ENCODE data around the gene ASIC4. TPM values are rescaled to one million over a fixed set of nuclear protein-coding genes. Genes with fewer than 3 reads are reported as not detected.
A peak's percentile ranks its signal among the peaks of the same experiment; 100 is the strongest.

Gene ASIC4
- total RNA-seq, 1 experiment from 2014 or later, result 0.45 TPM

DNA sequence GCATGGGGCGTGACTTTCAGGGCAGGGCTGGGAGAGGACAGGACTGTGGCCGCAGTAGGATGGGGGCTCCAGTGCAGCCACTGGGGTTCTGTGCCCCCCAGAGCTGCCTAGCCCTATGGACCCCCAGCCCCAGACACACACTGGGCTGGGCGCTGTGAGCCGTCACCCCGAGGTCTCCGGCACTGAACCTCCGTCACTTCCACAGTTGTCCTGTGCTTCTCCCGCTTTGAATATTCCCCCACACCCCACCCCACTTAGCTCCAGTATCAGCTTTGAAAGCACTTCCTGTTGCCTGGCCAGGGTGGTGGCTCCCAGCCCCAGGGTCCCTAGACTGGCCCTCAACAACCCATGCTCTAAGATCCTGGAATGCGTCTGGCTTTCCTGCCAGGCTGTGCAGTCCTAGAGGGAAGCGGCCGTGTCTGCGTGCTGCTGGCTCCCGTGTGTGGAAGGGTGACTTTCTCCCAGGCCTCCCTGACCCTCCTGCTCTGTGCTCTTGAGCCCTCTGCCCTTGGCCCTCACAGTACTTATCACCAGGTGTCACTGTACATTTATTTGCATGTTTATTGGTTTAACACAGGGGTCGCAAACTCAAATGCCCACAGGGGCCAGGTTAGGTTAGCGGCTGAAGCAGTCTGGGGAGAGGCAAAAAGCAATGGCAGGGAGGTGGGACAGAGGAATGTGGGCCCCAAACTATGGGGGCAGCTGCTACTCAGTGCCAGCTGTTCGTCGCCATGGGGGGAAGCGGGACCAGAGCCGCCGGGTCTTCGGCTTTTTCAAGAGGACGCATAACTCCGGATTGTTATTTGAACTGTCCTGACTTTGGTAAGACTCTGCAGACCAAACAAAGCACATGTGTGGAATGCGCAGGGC lies 47.1 kb downstream of the ASIC4 start:
- Histone ChIP-seq H3K4me3 (ENCODE audit: low read depth, low read length, poor library complexity, severe bottlenecking) (no peak overlapping the region), H3K9me3 (ENCODE audit: low read depth, low read length, poor library complexity, severe bottlenecking) (no peaks in the 10 kb centered on the region), H3K4me1 (ENCODE audit: insufficient read depth, low read length, poor library complexity, severe bottlenecking) (no peaks in the 10 kb centered on the region), H3K27ac (ENCODE audit: low read depth, low read length, poor library complexity, severe bottlenecking) (no peak overlapping the region), H3K36me3 (ENCODE audit: insufficient read depth, low read length, poor library complexity, severe bottlenecking) (no peaks in the 10 kb centered on the region), H3K27me3 (replicated peaks; ENCODE audit: insufficient read depth, low read depth, low read length, poor library complexity) (no peaks in the 10 kb centered on the region)
- no TSS peak for BruUV-seq (replicated peaks)
- TF ChIP-seq EZH2 (IDR thresholded peaks at IDR 0.05; ENCODE audit: borderline replicate concordance, low read depth, low read length, poor library complexity, severe bottlenecking), result no peak
- TF ChIP-seq, protein P1, sequence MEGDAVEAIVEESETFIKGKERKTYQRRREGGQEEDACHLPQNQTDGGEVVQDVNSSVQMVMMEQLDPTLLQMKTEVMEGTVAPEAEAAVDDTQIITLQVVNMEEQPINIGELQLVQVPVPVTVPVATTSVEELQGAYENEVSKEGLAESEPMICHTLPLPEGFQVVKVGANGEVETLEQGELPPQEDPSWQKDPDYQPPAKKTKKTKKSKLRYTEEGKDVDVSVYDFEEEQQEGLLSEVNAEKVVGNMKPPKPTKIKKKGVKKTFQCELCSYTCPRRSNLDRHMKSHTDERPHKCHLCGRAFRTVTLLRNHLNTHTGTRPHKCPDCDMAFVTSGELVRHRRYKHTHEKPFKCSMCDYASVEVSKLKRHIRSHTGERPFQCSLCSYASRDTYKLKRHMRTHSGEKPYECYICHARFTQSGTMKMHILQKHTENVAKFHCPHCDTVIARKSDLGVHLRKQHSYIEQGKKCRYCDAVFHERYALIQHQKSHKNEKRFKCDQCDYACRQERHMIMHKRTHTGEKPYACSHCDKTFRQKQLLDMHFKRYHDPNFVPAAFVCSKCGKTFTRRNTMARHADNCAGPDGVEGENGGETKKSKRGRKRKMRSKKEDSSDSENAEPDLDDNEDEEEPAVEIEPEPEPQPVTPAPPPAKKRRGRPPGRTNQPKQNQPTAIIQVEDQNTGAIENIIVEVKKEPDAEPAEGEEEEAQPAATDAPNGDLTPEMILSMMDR (conservative IDR thresholded peaks at IDR 0.05; ENCODE audit: low read depth, low read length), result no peak
- CTCF ChIA-PET, result interaction anchor here (0.5 to 1.2 kb wide), 2 partner anchors 10 to 63 kb away, joined by 3 to 6 read pairs; partner anchors contain the start of gene GMPPA
- POLR2A ChIA-PET (ENCODE audit: low non-redundant PET), result no interaction called here
- no peak for DNase-seq (ENCODE audit: low spot score)
- intact Hi-C loops (cut with micrococcal nuclease; ENCODE audit: unreplicated experiment), result no loop called here

DNA sequence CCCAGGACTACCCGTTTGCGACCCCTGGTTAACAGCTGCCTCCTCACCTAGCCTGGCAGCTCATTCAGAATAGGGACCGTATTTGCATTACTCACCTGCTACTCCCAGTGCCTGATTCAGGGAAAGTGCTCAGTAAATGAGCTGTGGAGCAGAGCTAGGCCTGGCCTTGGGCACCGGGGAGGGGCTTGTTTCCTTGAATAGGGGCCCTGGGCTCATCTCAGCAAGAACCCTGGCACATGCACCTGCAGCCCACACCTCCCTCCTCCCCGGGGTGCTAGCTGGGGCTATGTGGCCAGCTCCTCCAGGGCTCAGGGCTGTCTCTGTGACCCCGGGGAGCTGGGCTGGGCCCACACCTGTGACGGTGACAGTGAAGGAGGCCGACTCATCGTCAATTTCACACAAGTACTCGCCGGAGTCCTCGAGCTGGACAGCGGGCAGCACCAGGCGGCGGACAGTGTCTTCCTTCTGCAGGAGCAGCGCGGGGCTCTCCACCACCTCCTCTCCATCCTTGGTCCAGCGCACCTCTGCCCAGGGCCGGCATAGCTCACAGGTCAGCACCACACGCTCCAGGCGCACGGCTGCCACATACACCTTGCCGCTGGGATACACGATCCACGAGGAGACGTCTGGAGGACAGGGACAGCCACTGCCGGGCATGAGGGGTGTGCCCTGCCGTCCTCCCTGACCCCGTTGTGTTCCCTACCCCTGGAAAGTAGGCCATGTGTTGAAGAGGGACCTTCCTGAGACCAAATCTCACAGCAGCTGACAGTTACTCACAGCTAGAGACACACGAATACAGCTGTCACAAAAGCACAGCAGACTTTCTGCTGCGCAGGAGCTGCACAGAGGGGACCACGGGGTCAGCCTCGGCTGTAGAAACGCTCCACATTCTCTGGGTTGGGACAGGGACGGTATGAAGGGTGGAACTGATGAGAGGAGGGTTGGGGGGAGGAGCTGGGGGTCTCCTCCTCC lies 48.1 kb downstream of the ASIC4 start:
- Histone ChIP-seq H3K27me3 (replicated peaks; ENCODE audit: insufficient read depth, low read depth, low read length, poor library complexity) (no peaks in the 10 kb centered on the region), H3K36me3 (ENCODE audit: insufficient read depth, low read length, poor library complexity, severe bottlenecking) (no peaks in the 10 kb centered on the region), H3K4me1 (ENCODE audit: insufficient read depth, low read length, poor library complexity, severe bottlenecking) (no peaks in the 10 kb centered on the region), H3K9me3 (ENCODE audit: low read depth, low read length, poor library complexity, severe bottlenecking) (no peaks in the 10 kb centered on the region), H3K4me3 (ENCODE audit: low read depth, low read length, poor library complexity, severe bottlenecking) (no peak overlapping the region), H3K27ac (ENCODE audit: low read depth, low read length, poor library complexity, severe bottlenecking) (no peak overlapping the region)
- no peak for DNase-seq (ENCODE audit: low spot score)
- TSS peak; percentile 30 for BruUV-seq (replicated peaks)
- ChIA-PET CTCF (interaction anchor here (0.6 kb wide), 2 partner anchors 9 to 1391 kb away, joined by 5 read pairs; partner anchors contain the start of gene OBSL1), POLR2A (ENCODE audit: low non-redundant PET) (no interaction called here)
- TF ChIP-seq EZH2 (IDR thresholded peaks at IDR 0.05; ENCODE audit: borderline replicate concordance, low read depth, low read length, poor library complexity, severe bottlenecking), result no peak
- TF ChIP-seq, protein P1 (conservative IDR thresholded peaks at IDR 0.05; ENCODE audit: low read depth, low read length), result no peak
- intact Hi-C loops (cut with micrococcal nuclease; ENCODE audit: unreplicated experiment), result no loop called here

DNA sequence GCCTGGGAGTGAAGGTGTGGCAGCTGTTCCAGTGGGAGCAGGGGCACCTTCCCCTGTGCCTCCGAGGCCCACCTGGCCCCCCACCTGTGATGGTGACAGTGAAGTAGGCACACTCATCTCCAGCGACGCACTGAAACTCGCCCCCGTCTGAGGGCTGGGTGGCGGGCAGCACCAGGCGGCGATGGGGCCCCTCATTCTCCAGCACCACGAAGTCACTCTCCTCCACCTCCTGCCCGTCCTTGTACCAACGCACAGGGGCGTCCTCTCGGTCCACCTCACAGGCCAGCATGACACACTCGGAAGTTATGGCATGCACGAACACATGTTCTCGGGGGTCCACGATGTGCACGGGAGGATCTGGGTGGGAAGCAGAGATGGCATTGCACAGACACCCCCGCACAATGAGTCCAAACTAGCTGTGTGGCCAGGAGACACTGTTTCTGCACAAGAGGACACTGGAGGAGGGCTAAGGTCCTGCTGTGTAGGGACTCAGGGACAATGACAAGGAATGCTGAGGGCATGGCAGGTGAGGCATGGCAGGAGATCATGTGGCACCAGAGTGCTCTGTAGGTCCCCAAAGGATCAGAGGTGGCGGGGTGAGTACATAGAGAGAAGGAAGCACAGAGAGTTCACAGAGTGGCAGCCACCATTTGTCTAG lies 49.1 kb downstream of the ASIC4 start:
- Histone ChIP-seq H3K4me1 (ENCODE audit: insufficient read depth, low read length, poor library complexity, severe bottlenecking) (no peaks in the 10 kb centered on the region), H3K27me3 (replicated peaks; ENCODE audit: insufficient read depth, low read depth, low read length, poor library complexity) (no peaks in the 10 kb centered on the region), H3K27ac (ENCODE audit: low read depth, low read length, poor library complexity, severe bottlenecking) (no peak overlapping the region), H3K9me3 (ENCODE audit: low read depth, low read length, poor library complexity, severe bottlenecking) (no peaks in the 10 kb centered on the region), H3K36me3 (ENCODE audit: insufficient read depth, low read length, poor library complexity, severe bottlenecking) (no peaks in the 10 kb centered on the region), H3K4me3 (ENCODE audit: low read depth, low read length, poor library complexity, severe bottlenecking) (no peak overlapping the region)
- CTCF ChIA-PET, result interaction anchor here (0.6 kb wide), 2 partner anchors 8 to 28 kb away, joined by 5 to 9 read pairs; partner anchors contain the start of gene OBSL1
- no TSS peak for BruUV-seq (replicated peaks)
- POLR2A ChIA-PET (ENCODE audit: low non-redundant PET), result no interaction called here
- DNase-seq (ENCODE audit: low spot score), result no peak
- TF ChIP-seq EZH2 (IDR thresholded peaks at IDR 0.05; ENCODE audit: borderline replicate concordance, low read depth, low read length, poor library complexity, severe bottlenecking), result no peak
- TF ChIP-seq, protein P1 (conservative IDR thresholded peaks at IDR 0.05; ENCODE audit: low read depth, low read length), result no peak
- intact Hi-C loops (cut with micrococcal nuclease; ENCODE audit: unreplicated experiment), result no loop called here

All from A673 (cell line).